ENCODE results near the gene TMEM80.
A peak's percentile ranks its signal among the peaks of the same experiment; 100 is the strongest.

TMEM80 gene

GRCh38 chr11:748007-748359 is 52.4 kb downstream of the TMEM80 start:
- DNase-seq: no peak
- peak; percentile 22; the same call in 2 of the 3 replicates for ATAC-seq (ENCODE audit: insufficient read depth, low read depth)
- peak overlapping the region; percentile 96 for H2AFZ ChIP-seq (ENCODE audit: low read depth, low read length)
- H3K27ac ChIP-seq (ENCODE audit: low read length): peak overlapping the region; percentile 80
- H3K27me3 ChIP-seq (ENCODE audit: insufficient read depth, low read length, poor library complexity): no peaks in the 10 kb centered on the region
- TF ChIP-seq EZH2 (IDR thresholded peaks at IDR 0.05; ENCODE audit: borderline replicate concordance, low read depth, low read length, severe bottlenecking): no peak
- no peak for TF ChIP-seq CTCF (IDR thresholded peaks at IDR 0.05; ENCODE audit: borderline replicate concordance, extremely low read depth, low read length, poor library complexity, severe bottlenecking)
- peaks cover 30% of the 10 kb centered on the region for H3K4me1 ChIP-seq (ENCODE audit: insufficient read depth, low read length)
- H3K9me3 ChIP-seq (ENCODE audit: insufficient read depth, low read length, severe bottlenecking): no peaks in the 10 kb centered on the region
- H3K9ac ChIP-seq (ENCODE audit: low read depth, low read length): peak overlapping the region; percentile 88
- H3K79me2 ChIP-seq (ENCODE audit: insufficient read depth, low read length): peaks cover 63% of the 10 kb centered on the region
- peaks cover 20% of the 10 kb centered on the region for H3K36me3 ChIP-seq (ENCODE audit: insufficient read depth, low read length)
- H4K20me1 ChIP-seq (ENCODE audit: insufficient read depth, low read length): peaks cover 29% of the 10 kb centered on the region
- peak overlapping the region; percentile 51 to 83 for H3K4me3 ChIP-seq (ENCODE audit: low read depth in 1 of 2, low read length in 2 of 2)
- H3K4me2 ChIP-seq (ENCODE audit: insufficient read depth, low read length): peak overlapping the region; percentile 94

GRCh38 chr11:749731-750130 is 54.1 kb downstream of the TMEM80 start:
- H3K79me2 ChIP-seq (ENCODE audit: insufficient read depth, low read length): peaks cover 76% of the 10 kb centered on the region
- H3K4me3 ChIP-seq (ENCODE audit: low read depth in 1 of 2, low read length in 2 of 2): no peak overlapping the region
- H3K36me3 ChIP-seq (ENCODE audit: insufficient read depth, low read length): peaks cover 21% of the 10 kb centered on the region
- no peaks in the 10 kb centered on the region for H3K9me3 ChIP-seq (ENCODE audit: insufficient read depth, low read length, severe bottlenecking)
- ATAC-seq (ENCODE audit: insufficient read depth, low read depth): no peak
- H3K4me2 ChIP-seq (ENCODE audit: insufficient read depth, low read length): peak overlapping the region; percentile 94; the same call in 1 of the 2 replicates
- no peak for DNase-seq
- TF ChIP-seq CTCF (IDR thresholded peaks at IDR 0.05; ENCODE audit: borderline replicate concordance, extremely low read depth, low read length, poor library complexity, severe bottlenecking) (no peak), EZH2 (IDR thresholded peaks at IDR 0.05; ENCODE audit: borderline replicate concordance, low read depth, low read length, severe bottlenecking) (no peak)
- no peaks in the 10 kb centered on the region for H3K27me3 ChIP-seq (ENCODE audit: insufficient read depth, low read length, poor library complexity)
- peaks cover 37% of the 10 kb centered on the region for H4K20me1 ChIP-seq (ENCODE audit: insufficient read depth, low read length)
- H3K4me1 ChIP-seq (ENCODE audit: insufficient read depth, low read length): peaks cover 30% of the 10 kb centered on the region
- peak overlapping the region; percentile 17; the same call in 1 of the 2 replicates for H3K27ac ChIP-seq (ENCODE audit: low read length)
- 0 out of 2 replicates have a peak overlapping the region, but pooled peaks have one; percentile 27 for H3K9ac ChIP-seq (ENCODE audit: low read depth, low read length)
- H2AFZ ChIP-seq (ENCODE audit: low read depth, low read length): no peak overlapping the region
